ENCODE results near the gene THEM5. TPM values are rescaled to one million over a fixed set of nuclear protein-coding genes. Genes with fewer than 3 reads are reported as not detected.
A peak's percentile ranks its signal among the peaks of the same experiment; 100 is the strongest.

Gene THEM5
- total and polyA plus RNA-seq, 9 donors: 0.07 TPM; not detected in 8

- Histone ChIP-seq H3K27ac (no peak overlapping the region), H3K27me3 (no peaks in the 10 kb centered on the region), H3K36me3 (no peaks in the 10 kb centered on the region), H3K4me1 (ENCODE audit: insufficient read depth) (no peaks in the 10 kb centered on the region), H3K4me3 (no peak overlapping the region), H3K9me3 (no peaks in the 10 kb centered on the region)
- DNase-seq: peak in 2 of 5 donors; percentile 42 to 69
- 46 to 65% (median 64%) methylated on average over 10 of the region's 10 CpGs for WGBS, 3 donors
- intact Hi-C loops (cut with DNase I): no loop called here
- no peak for TF ChIP-seq POLR2A (IDR thresholded peaks at IDR 0.05)
- no peak for TF ChIP-seq CTCF (IDR thresholded peaks at IDR 0.05)
- no peak for TF ChIP-seq EP300 (IDR thresholded peaks at IDR 0.05)
Measured at GRCh38 chr1:151832318-151832980, 21.1 kb downstream of the THEM5 start.

- Histone ChIP-seq H3K27me3 (no peaks in the 10 kb centered on the region), H3K9me3 (no peaks in the 10 kb centered on the region), H3K4me1 (ENCODE audit: insufficient read depth) (no peaks in the 10 kb centered on the region), H3K4me3 (no peak within 1 kb of the TSS), H3K27ac (no peak within 1 kb of the TSS), H3K36me3 (no peaks in the 10 kb centered on the region)
- intact Hi-C loops (cut with DNase I): no loop called here
- 78 to 83% (median 80%) methylated on average over 5 of the region's 5 CpGs for WGBS, 3 donors
- DNase-seq: no peak
- TF ChIP-seq EP300 (IDR thresholded peaks at IDR 0.05) (no peak), CTCF (IDR thresholded peaks at IDR 0.05) (no peak), POLR2A (IDR thresholded peaks at IDR 0.05) (no peak)
Measured at GRCh38 chr1:151831605-151832004, 21.9 kb downstream of the THEM5 start, which contains the start of gene RORC. RORC (minus strand) TSS chr1:151831802; CDS start chr1:151831764, 38 bp downstream.

- TF ChIP-seq CTCF (IDR thresholded peaks at IDR 0.05) (no peak), POLR2A (IDR thresholded peaks at IDR 0.05) (no peak), EP300 (IDR thresholded peaks at IDR 0.05) (no peak)
- Histone ChIP-seq H3K36me3 (no peaks in the 10 kb centered on the region), H3K27me3 (no peaks in the 10 kb centered on the region), H3K27ac (no peak overlapping the region), H3K4me1 (ENCODE audit: insufficient read depth) (peaks cover 1% of the 10 kb centered on the region), H3K9me3 (no peaks in the 10 kb centered on the region), H3K4me3 (no peak overlapping the region)
- WGBS, 3 donors: 81 to 89% (median 88%) methylated on average over 4 of the region's 4 CpGs
- DNase-seq: no peak
- intact Hi-C loops (cut with DNase I): no loop called here
Measured at GRCh38 chr1:151831256-151831591, 22.3 kb downstream of the THEM5 start.

- H3K27me3 ChIP-seq: no peaks in the 10 kb centered on the region
- no peaks in the 10 kb centered on the region for H3K36me3 ChIP-seq
- H3K27ac ChIP-seq: no peak overlapping the region
- peaks cover 8% of the 10 kb centered on the region for H3K4me1 ChIP-seq (ENCODE audit: insufficient read depth)
- TF ChIP-seq POLR2A (IDR thresholded peaks at IDR 0.05) (no peak), CTCF (IDR thresholded peaks at IDR 0.05) (no peak), EP300 (IDR thresholded peaks at IDR 0.05) (no peak)
- intact Hi-C loops (cut with DNase I): no loop called here
- H3K9me3 ChIP-seq: no peaks in the 10 kb centered on the region
- no peak for DNase-seq
- 42 to 53% (median 45%) methylated on average over 6 of the region's 6 CpGs for WGBS, 3 donors
- H3K4me3 ChIP-seq: no peak overlapping the region
Measured at GRCh38 chr1:151830055-151830454, 23.5 kb downstream of the THEM5 start.

All from ovary (tissue), 9 donors.